GM18909 (cell line): Measurements from ENCODE around the gene OIP5.
"Not testable (repeated sequence)": the region's sequence is repeated elsewhere in the genome, so short reads cannot be mapped to it uniquely, and the experiment has no call there.

Experiments used
- ATAC-seq: cut with Tn5 transposase; IDR thresholded peaks from one replicate; pipeline ENCODE4 v1.9.1; 2021; ENCODE audit warnings: mild to moderate bottlenecking; ENCODE audit not compliant: unreplicated experiment, poor library complexity

OIP5 gene

GRCh38 chr15:41332194-41333025 is at the start of gene OIP5, which contains the start of gene NUSAP1:
Gene OIP5, minus strand, starts transcription at chr15:41332591. Its CDS starts 30 bp downstream, at chr15:41332561.
Gene NUSAP1, plus strand, starts transcription at chr15:41332881. Its CDS starts 77 bp downstream, at chr15:41332958.
- peak; percentile 91 for ATAC-seq

- ATAC-seq = no peak
Measured at GRCh38 chr15:41377978-41378377, 45.6 kb upstream of the OIP5 start.

- ATAC-seq = no peak
Measured at GRCh38 chr15:41367418-41367817, 35.0 kb upstream of the OIP5 start.

GRCh38 chr15:41354371-41354770 is 22.0 kb upstream of the OIP5 start:
- no peak for ATAC-seq

GRCh38 chr15:41350057-41350717 is 17.8 kb upstream of the OIP5 start:
- ATAC-seq = no peak

- no peak for ATAC-seq
Measured at GRCh38 chr15:41347236-41347635, 14.8 kb upstream of the OIP5 start.

GRCh38 chr15:41341519-41341918 is 9.1 kb upstream of the OIP5 start:
- no peak for ATAC-seq

- ATAC-seq = no peak
Measured at GRCh38 chr15:41340189-41340695, 7.9 kb upstream of the OIP5 start.

GRCh38 chr15:41337631-41338522 is 5.5 kb upstream of the OIP5 start:
- ATAC-seq = no peak

- no peak for ATAC-seq
Measured at GRCh38 chr15:41337047-41337446, 4.7 kb upstream of the OIP5 start.

- ATAC-seq = no peak
Measured at GRCh38 chr15:41336549-41336948, 4.2 kb upstream of the OIP5 start.

GRCh38 chr15:41334293-41335120 is 2.1 kb upstream of the OIP5 start:
- no peak for ATAC-seq

GRCh38 chr15:41333026-41333562 is 703 bp upstream of the OIP5 start:
- no peak for ATAC-seq

GRCh38 chr15:41331833-41332193 is 578 bp downstream of the OIP5 start:
- ATAC-seq = no peak

- no peak for ATAC-seq
Measured at GRCh38 chr15:41331281-41331680, 1.1 kb downstream of the OIP5 start.

- ATAC-seq = no peak
Measured at GRCh38 chr15:41323611-41324010, 8.8 kb downstream of the OIP5 start.

- ATAC-seq = not testable (repeated sequence)
Measured at GRCh38 chr15:41320805-41321330, 11.5 kb downstream of the OIP5 start.

- no peak for ATAC-seq
Measured at GRCh38 chr15:41309226-41309905, 23.0 kb downstream of the OIP5 start.

GRCh38 chr15:41307679-41308078 is 24.7 kb downstream of the OIP5 start:
- no peak for ATAC-seq
